ENCODE measurements around the gene CMTM7.
"Not testable (repeated sequence)": the region's sequence is repeated elsewhere in the genome, so short reads cannot be mapped to it uniquely, and the experiment has no call there.

Gene CMTM7

DNA sequence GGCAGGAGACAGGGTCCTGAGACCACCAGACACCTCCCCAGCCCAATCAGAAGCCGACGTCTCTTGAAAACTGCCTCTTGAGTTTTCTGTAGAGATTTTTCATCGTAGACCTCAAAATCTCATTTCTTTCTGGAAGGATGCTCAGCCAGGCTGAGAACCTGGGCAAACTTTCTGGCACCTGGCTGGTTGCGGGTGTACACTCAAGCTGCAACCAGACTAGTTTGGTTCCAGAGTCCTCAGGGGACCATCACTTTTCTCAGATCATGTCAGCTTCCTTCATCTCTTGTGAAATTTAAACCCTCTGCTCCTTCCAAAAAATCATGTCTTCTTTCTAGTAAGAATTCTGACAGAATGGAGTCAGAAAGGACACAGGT lies 45.1 kb downstream of the CMTM7 start:
- DNase-seq (ENCODE audit: low read depth, low spot score), result no peak

DNA sequence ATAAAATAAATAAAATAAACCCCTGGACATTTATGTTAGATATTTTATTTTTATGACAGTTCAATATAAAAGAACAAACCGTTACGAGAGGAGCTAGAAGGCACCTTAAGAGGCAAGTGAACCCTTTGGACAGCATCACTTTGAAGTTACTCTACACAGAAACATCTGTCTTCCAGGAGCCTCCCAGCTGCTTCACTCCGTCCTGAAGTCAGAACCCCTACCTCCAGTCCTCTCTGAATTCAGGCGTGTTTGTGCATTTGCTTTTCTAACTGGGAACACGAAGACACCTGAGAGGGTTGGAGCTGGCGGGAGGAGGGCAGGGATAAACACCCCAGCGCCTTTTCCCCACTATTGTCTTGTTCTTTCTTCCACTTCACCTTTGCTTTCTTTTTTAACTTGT lies 46.2 kb downstream of the CMTM7 start:
- no peak for DNase-seq (ENCODE audit: low read depth, low spot score)

DNA sequence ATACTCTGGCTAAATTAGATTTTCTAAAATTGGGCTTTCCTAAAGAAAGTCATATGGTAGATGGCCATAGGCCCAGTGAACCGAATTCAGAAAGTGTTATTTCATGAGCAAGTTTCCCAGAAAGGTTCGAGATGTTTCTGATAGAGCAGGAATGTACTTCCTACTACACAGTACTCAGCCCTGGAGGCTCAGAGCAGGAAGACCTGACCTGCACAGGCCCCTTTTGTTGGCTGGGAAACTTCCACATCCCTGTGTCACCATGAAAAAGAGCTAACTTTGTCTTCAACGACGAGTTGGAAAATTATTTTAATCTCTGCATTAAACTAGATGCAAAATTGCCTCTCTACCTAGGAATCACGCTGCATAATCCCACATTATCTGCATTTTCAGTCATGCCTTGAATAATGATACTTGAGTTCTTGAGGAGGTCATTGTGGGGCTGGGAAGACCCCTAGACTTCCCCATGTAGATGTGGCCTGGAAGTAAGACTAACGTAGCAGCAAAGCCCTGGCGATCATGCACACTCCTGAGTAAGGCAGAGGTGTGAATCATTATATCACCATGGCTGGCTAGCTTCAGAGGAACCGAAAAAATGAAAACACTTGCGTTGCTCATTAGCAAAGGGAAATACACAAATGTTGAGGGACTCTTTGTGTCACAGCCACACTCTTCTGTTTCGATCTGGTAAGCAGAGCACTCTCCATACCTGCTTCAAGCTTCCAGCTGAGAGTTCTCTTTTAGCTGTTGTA lies 47.1 kb downstream of the CMTM7 start:
- DNase-seq (ENCODE audit: low read depth, low spot score), result no peak

DNA sequence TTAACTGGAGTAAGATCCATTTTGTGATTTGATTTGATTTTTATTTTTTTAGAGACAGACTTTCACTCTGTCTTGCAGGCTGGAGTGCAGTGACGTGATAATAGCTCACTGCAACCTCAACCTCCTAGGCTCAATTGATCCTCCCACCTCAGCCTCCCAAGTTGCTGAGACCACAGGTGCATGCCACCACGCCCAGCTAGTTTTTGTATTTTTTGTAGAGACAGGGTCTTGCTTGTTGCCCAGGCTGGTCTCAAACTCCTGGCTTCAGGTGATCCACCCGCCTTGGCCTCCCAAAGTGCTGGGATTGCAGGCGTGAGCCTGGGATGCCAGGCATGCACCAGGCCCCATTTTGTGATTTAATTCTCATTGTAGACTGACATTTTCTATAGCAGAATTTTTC lies 47.8 kb downstream of the CMTM7 start:
- not testable (repeated sequence) for DNase-seq (ENCODE audit: low read depth, low spot score)

DNA sequence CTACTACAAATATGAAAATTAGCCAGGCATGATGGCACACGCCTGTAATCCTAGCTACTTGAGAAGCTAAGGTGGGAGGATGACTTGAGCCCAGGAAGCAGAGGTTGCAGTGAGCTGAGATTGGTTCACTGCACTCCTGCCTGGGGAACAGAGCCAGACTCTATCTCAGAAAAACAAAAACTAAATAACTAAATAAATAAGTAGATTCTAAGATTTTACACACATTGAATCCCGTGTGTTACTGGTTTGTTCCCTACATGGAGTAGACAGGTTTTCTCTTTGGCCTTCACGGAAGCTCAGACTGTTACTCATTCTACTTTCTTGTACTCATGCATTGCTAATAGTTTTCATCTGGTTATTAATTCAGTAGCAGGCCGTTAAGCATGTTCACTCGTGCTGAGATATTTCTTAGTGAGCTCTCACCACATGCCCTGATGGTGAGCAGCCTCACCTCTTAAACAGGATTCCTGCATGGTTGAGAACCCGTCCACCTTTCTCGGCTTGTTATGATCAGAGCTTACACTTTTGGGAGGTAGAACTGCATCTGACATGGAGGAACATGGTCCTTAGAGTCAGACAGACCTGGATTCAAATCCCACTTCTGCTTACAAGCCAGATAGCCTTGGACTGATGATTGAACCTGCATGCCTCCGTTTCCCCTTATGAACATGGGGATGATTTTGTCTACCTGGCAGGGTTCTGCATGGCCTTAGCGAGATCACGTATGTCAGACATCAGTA lies 49.1 kb downstream of the CMTM7 start:
- no peak for DNase-seq (ENCODE audit: low read depth, low spot score)

DNA sequence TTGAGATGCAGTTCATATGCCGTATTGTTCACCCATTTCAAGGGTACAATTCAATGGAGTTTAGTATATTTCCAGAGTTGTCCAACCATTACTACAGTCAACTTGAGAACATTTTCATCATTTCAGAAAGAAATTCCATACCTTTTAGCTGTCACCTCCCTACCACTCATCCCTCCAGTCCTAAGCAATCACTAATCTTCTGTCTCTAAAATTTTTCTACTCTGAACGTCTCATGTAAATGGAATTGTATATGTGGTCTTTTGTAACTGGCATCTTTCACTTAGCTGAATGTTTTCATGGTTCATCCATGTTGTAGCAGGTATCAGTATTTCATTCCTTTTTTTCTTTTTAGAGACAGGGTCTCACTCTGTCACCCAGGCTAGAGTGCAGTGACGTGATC lies 51.1 kb downstream of the CMTM7 start:
- no peak for DNase-seq (ENCODE audit: low read depth, low spot score)

DNA sequence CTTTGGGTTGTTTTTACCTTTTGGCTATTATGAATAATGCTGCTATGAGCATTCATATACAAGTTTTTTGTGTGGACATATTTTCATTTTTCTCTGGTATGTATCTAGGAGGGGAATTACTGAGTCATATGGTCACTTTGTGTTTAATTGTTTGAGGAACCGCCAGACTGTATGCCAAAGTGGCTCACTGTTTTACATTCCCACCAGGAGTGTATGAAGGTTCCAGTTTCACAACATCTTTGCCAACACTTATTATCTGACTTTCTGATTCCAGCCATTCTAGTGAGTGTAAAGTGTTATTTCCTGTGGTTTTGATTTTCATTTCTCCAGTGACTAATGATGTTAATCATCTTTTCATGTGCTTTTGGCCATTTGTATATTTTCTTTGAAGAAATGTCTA lies 51.8 kb downstream of the CMTM7 start:
- no peak for DNase-seq (ENCODE audit: low read depth, low spot score)

DNA sequence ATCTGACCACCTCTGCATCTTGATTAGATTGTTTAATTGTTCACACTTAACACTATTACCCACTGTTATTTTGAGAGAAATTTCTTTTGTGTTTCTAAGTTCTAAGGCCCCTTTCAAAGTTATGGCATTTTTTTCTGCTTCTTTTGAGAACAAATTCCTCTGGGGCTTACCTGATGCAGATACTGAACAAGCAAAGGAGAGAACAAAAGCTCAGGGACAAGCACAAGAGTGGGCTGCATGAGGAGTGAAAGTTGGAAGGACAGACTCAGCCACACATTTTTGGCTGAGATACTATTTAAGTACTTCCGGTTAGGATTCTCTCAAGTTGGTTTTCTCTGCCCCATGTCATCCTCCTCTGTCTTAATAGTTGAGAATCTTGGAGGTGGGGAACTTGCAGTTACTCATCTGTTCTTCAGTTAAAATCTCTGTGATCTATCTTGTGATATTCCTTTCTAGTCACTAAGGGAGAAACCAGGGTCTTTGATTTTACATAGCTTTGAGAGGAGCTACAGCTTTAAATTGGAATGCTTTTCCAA lies 56.3 kb downstream of the CMTM7 start:
- no peak for DNase-seq (ENCODE audit: low read depth, low spot score)

DNA sequence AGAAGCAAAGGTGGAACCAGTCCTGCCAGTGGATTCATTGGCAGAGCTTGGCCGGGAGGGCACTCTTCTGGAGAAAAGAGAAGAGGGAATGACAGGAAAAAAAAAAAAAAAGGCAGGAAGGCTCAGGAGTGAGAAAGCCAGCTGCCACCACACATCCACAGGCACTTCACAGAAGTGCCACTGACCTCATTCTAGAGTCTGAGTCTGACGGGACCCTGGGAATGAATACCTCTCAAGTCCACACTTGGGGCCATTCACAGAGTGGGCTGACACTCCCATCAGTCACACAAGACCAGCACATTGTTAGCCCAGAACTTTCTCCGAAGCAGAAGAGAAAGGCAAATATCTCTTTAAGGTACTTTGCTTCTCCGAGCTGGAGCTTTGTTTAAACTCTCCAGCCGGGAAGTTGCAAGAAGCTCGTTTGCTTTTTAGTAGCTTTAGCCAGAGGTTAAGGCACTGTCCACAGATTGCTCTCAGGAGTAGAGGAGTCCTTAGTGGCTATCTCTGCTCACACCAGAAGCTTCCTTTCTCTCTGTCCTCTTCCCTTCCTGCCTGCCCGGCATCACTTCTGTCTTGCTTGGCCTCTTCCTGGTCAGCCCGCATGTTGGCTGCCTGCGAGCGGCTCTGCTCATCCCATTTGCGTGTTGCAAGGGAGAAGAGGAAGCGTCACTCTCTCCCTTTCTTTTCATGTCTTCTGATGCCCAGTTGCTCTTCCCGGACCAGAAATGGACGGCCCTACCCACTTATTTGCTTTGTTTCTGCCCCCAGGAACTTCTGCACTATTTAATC lies 57.2 kb downstream of the CMTM7 start:
- no peak for DNase-seq (ENCODE audit: low read depth, low spot score)

DNA sequence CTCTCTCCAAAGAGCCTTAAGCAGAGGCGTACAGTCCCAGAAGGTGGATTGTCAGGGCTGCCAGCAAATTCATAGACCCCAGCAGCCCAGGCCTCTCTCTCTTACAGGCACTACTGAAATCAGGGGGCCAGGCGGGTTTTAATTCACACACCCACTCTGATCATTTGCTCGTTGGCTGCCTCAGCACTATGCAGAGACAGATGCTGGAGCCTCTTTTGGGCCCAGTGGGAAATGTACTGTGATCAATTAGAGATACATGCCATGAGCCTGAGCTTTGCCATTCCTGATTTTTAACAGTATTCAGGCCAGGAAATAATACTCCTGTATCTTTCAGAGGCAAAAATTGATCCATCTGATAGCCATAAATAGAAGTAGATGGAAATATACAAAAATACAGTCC lies 58.0 kb downstream of the CMTM7 start:
- DNase-seq (ENCODE audit: low read depth, low spot score), result no peak

DNA sequence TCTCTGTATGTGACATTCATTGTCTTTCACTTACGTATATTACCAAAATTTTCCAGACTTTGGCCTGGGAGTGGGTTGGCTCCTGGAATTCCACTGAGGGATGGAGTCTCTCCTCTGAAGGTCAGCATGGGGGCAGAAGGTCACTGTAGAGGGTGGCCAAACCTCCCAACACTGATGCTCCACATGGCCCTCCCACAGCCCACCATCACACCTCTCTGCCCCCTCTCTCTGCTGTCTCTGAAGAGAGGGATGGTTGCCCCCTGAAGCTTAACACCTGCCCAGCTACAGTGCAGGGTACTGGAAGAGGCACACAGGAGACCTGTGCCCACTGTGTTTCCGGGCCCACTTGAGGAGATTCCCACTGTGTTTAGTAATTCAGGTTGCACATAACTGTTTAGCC lies 58.8 kb downstream of the CMTM7 start:
- DNase-seq (ENCODE audit: low read depth, low spot score), result no peak

DNA sequence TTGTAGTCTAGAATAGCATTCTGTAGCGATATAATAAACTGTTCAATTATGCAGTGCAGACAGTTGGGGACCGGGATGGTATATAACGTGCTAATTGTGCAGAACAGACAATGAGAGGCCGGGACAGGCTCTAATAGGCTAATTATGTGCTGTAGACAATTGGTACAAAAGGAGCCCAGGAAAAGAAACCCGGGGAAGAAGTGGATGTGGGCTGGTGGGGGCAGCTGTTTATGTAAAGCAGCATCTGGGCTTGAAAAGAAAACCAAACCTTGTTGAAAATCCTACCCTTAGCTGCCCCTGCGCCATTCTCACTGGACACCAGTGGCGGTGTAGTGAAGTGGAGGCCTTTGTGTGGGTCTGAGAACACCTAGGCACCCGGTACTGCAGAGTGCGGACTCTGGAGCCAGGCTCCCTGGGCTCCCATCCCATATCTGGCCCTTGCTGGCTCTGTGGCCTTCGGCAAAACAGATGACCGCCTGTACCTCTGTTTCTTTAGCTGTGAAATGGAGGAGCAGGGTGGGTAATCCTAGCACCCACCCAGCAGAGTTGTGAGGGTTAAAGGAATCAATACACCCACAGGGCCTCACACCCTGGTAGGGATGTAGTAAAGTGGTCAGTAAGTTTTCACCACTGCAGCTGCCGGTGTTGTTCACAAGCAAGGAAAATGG lies 59.5 kb downstream of the CMTM7 start:
- DNase-seq (ENCODE audit: low read depth, low spot score), result no peak

DNA sequence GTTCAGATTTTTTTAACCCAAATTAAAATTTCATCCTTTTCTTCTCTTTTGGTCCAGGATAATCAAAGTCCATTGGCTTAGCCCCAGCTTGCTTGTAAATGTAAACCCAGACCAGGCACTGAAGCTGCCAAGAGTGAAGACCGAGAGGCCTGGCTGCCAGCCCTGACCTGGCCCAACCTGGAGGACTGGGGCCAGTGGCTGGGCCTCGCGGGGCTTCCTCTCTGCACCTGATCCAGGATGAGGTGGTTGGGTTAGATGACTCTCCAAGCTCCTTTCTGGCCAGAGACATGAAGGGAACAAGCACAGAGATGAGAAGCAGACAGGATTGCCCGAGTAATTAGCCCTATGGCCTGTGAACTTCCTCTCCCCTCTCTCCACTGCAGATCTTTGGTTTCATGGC lies 60.4 kb downstream of the CMTM7 start:
- no peak for DNase-seq (ENCODE audit: low read depth, low spot score)

DNA sequence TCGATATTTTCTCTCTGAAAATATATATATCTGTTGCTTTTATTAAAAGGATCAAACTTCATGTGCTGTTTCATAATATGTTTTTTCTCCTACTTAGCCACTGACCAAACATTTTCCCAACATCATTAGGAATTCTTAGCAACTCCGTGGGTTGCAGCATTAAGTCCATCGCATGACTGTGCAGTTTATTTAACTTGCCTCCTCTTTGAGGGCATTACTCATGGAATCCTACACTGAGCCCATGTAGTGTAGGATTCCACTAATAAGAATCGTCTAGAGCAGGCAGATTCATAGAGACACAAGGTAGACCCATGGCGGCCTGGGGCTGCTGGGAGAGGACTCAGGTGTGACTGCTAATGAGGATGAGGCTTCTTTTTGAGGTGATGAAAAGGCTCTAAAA lies 61.7 kb downstream of the CMTM7 start:
- no peak for DNase-seq (ENCODE audit: low read depth, low spot score)

DNA sequence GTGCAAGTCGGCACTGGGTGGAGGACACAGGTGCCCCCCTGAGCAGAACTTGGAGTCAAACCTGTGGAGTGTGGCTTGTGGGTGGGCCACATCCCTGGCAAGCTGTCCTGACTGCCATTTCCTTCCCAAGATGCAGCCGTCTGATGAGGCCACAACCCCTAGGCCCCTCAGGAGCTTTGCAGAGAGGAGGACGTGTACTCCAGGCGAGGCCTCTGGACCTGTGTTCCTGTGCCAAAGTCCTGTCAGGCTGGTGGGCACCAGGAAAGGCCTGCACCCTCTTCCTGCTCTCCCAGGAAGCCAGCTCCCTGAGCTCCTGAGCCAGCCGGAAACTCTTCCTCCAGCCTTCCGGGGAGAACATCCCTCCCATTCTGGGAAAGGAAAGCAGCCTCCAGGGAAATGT lies 62.5 kb downstream of the CMTM7 start:
- DNase-seq (ENCODE audit: low read depth, low spot score), result no peak

DNA sequence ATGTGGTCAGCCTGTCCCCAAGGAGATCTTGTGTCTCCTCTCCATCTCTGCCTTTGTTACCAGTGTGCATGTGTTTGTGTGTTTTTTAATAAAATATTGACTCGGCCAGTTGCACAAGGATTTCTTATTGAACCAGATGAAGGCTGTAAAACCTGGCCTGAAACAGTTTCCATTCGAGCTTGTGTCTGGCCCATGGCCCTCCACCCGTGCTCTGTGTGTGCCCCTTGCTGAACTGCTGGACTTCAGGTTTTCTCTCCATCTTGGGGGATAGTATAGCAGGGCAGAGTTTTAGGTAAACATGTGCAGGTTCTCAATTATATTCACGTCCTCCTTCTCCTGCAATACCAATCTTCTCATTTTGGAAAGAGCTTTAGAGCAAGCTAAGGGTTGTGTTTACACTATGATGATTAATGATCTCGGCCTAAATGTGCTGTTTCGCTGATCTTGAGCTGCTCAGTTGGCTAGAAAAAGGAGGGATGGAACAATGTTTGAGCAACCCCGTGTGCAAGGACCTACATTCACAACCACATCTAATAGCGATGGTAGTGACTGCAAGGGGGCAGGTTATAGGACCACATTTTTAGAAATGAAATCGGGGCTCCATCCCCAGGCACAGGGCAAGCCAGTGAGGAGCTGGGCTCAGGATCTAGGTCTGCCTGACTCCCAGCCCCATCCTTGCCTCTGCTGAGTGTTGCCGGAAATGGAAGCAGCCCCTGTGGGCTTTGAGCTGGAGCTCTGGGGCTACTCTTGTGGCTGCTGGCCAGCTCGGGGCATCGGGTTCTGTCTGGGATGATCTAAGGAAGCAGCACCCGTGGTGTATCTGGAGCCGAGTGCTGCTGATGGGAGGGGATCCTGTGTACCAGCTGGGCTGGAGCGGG lies 63.3 kb downstream of the CMTM7 start:
- no peak for DNase-seq (ENCODE audit: low read depth, low spot score)

DNA sequence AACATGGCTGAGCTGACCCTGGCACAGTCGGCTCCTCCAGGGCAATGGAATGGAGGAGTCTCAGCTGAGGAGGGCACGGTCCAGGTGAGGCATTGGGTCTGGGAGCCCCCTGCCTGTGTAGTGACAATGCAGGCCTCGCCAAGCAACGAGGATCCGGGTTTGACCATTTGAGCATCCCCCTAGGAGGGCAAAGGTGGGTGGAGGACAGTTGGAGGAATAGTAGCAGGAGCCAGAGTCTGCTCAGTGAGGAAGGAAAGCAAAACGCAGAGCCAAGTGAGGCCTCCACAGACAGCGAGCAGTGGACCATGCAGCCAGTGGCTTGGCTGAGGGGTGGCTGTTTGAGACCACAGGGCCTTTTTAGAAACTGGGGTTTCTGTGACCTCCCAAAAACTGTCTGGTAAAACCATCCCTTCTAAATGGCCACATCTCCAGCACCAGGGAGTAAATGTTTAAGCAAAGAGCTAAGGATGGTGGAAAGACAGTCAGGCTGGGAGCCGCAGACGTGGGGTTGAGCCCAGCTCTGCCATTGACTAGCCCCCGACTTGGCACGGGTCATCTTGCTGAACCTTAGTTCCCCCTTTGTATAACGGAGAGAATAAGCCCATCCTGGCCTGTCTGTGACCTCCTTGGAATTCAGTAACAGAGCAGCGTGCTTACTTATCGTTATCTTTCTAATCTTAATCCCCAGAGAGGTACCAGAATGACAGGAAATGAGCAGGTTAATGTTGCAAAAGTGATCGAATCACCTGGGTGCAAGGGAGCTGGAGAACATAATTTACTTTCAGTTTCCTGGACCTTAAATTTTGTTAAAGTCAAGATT lies 64.2 kb downstream of the CMTM7 start:
- no peak for DNase-seq (ENCODE audit: low read depth, low spot score)

DNA sequence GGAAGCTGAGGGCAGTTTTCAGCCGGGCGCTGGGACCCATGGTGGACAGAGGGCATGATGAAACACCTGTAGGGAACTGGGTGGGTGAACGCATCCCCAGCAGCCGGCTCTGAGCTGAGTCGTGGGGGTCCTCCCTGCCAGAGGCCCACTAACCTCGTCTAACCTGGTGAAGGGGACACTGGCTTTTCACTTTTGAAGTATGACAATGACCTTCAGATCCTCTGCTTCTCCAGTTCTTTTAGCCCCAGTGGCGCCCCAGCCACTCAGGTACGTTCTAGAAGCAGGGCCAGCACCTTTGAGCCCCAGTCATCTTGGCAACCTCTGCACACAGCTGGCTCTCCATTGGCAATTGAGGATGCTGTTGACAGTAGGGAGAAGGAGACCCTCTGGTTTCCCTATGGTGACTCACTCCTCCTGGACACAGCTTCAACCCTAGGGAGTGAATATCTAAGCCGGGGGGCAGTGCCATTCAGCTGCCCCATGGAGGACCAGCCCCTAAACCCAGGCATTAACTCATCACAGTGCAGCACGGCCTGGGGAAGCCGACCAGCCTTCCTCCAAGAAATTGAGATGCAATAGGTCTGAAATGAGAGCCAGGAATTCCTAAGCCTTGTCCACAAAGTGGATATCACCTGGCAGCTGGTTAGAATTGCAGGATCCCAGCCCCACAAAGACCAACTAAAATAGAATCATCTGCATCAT lies 64.9 kb downstream of the CMTM7 start:
- DNase-seq (ENCODE audit: low read depth, low spot score), result no peak

DNA sequence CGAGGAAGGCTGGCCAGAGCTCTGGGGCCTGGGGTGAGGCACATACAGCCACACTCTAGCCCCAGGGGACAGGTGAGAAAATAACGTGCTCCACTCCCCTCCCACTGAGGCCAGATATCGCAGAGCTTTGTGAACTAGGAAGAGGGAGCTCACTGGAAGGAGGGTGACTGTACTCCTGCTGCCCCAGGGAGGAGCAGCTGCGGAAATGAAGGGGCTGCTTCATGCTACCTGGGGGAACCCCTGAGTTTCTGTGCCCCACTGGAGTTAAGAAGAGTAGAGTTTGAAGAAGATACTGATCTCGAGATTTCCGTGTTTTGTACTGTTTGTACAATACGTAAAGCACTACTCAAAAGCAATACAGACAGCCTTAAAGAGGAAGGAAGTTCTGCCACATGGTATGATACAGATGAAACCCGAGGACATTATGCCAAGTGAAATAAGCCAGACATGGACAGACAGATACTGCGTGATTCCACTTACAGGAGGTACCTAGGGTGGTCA lies 66.4 kb downstream of the CMTM7 start:
- no peak for DNase-seq (ENCODE audit: low read depth, low spot score)

Data from iPS DF 19.7 (cell line).